ENCODE results near the gene PCGF1. TPM values are rescaled to one million over a fixed set of nuclear protein-coding genes. Genes with fewer than 3 reads are reported as not detected.
A peak's percentile ranks its signal among the peaks of the same experiment; 100 is the strongest.

Gene PCGF1
- total and polyA plus RNA-seq, 9 of the 15 experiments (the other 6 are each of a cell fraction or from before 2014, with no cell fraction given) = 20.3 to 45.7 (median 29.3) TPM

GRCh38 chr2:74530239-74531187 is 23.0 kb upstream of the PCGF1 start (continued):
- TF ChIP-seq POU5F1 (IDR thresholded peaks at IDR 0.05; ENCODE audit: borderline replicate concordance, low read depth, low read length, partially characterized antibody) (no peak), ETV6 (IDR thresholded peaks at IDR 0.05; ENCODE audit: borderline replicate concordance in 1 of 2, low read depth in 2 of 2, low read length in 1 of 2) (no peak), ETV6 (CRISPR knock-in tag; IDR thresholded peaks at IDR 0.05; ENCODE audit: borderline replicate concordance) (no peak), NCOA1 (IDR thresholded peaks at IDR 0.05; ENCODE audit: low read depth) (peak; percentile 19; the same call in 1 of the 2 replicates), E2F8 (IDR thresholded peaks at IDR 0.05; ENCODE audit: low read depth, partially characterized antibody) (peak; percentile 45), SMAD1 (IDR thresholded peaks at IDR 0.05; ENCODE audit: low read depth, low read length, partially characterized antibody) (no peak), RBM17 (IDR thresholded peaks at IDR 0.05; ENCODE audit: borderline replicate concordance, low read depth, low read length) (no peak), SFPQ (IDR thresholded peaks at IDR 0.05; ENCODE audit: low read depth, low read length) (no peak), ID3 (CRISPR knock-in tag; IDR thresholded peaks at IDR 0.05) (no peak), ID3 (tag; IDR thresholded peaks at IDR 0.05) (no peak), MAZ (CRISPR knock-in tag; conservative IDR thresholded peaks at IDR 0.05 in 1 of 2, IDR thresholded peaks at IDR 0.05 in 1 of 2) (peak; percentile 20 to 77; a peak in 3 of 4 replicates)

Measured in K562 (cell line).